SW 1271 (cell line): ENCODE data around the gene CFAP77.

Experiments used
- DNase-seq, 2 experiments: peaks; one replicate each; lab custom pipeline; 2025; lab: John Stamatoyannopoulos, UW

Gene CFAP77

DNA sequence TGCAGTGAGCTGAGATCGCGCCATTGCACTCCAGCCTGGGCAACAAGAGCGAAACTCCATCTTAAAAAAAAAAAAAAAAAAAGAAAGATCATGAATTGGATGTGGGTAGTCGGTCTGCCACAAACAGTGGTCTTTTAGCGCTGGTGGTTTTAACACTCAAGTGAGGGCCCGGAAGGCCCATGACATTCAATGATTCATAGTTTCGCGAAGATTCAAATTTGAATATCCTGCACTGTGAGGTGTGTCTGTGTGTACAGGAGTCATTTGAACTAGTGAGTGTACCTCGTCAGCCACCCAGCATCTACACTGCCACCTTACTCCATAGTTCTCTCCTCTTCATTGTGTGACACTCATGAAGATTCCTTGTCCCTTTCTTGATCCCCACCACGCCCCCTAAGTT lies 41.3 kb downstream of the CFAP77 start:
- no peak for DNase-seq

DNA sequence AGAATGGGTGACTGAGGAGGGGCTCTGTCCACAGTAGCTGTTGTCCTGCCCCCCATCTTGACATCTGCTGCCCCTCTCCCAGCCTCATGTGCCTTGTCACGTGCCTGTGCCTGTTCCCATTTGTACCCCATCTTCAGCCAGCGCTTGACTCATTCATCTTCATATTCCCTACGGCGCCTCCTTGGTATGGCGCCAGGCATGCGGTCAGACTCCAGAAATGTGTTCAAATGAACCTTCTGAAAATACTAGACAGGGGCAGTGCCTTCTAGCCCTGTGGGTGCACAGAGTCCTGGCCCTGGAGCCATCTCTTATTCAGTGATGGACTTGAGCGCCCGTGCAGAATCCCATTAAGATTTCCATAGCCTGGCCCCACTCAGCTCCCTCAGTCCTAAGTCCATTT lies 46.2 kb downstream of the CFAP77 start:
- DNase-seq: no peak

DNA sequence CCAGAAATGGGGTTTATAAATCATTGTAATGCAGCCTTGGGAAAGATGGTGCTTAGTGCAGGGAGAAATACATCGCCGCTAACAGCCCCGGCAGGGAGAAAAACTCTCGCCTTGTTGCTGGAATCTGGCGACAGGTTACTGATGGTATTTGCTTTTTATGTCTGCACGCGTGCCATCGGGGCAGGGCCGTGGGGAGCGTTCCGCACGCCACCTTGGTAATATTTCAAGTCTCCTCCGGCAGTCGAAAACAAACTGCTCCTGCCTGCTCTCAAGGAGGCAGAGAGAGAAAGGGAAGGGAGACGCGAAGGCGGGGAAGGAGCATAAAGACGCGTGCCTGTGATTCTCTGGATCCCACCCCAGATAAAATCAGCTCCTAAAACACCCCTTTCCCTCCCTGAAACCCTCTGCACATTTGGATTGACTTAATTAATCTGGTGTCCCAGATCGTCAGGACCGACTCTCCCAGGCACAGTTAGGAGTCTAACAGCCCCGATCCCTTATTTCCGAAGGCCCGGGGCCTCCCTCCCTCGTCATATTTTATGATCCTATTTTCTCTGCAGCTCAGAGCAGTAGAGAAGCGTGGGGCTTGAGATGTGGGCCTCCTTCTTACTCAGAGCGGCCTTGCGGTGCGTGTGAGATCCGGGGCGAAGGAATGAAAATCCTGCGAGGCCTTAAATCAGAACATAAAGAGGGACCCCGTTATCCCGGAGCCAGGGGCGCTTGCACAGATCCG lies 47.7 kb downstream of the CFAP77 start:
- no peak for DNase-seq

DNA sequence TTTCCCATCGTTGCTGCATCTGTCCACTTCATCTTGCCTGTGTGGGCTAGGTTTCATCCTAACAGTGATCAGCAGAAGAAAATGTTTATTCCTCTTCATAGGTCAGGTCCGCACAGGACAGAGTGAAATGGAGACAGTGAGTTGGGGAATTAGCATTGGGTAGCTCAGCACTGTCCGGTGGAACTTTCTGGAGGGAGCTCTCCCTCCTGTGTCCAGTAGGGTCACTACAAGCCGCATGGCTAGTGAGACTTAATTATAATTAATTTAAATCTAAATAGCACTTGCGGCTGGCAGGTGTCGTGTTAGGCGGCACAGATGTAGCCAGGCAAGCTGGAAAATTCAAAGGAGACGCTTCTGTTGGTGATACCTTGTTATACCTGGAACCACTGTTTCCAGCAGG lies 48.4 kb downstream of the CFAP77 start:
- no peak for DNase-seq

DNA sequence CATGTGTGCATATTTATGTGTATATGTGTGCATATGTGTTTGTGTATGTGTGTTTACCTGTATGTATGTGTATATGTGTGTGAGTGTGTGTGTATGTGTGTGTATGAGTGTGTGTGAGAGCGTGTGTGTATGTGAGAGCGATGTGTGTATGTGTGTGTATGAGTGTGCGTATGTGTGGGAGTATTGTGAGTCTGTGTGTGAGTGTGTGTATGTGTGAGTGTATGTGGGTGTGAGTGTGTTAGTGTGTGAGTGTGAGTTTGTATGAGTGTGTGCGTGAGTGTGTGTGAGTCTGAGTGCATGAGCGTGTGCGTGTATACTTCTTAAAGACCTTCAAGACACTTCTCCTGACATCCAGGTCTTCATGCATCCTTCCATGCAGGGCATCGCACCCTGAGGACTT lies 49.6 kb downstream of the CFAP77 start:
- DNase-seq: no peak

DNA sequence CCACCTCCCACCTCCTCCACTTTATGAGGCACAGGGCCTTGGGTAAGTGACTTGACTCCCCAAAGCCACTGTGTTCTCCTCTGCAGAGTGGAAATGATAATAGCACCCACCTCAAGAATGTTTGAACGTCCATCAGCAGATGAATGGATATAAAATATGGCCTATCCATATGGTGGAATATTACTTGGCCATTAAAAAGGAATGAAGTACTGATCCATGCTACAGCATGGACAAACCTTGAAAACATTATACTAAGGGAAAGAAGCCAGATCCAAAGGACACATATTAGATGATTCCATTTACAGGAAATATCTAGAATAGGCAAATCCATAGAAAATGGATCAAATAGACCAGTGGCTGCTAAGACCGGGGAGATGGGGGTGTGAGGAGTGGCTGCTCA lies 50.2 kb downstream of the CFAP77 start:
- DNase-seq: no peak

DNA sequence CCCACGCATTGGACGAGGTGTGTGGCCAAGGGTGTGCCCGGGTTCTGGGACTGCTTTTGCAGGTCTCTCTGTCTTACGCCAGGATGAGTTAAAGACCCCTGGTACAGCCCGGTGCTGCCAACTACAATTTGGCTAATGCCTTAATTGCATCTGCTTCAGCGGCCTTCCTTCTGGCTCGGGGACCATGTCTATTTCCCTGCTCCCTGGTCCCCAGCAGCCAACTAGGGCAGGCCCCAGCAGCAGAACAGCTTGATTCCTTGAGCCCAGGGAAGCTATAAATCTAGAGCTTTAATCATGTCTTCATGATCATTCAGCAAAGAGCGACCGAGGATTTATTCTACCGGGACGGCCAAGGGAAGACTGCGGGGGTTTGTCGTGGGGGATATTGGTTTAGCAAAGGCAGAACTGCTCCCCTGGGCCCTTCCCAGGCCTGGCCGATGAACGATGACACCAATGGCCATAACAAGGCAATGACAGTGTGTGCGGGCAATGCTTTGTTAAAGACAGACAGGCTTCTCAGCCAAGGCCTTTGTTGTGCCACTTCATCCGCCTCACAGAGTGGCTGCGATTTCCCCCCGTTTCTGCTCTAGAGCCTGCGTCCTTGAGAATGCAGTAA lies 51.4 kb downstream of the CFAP77 start:
- no peak for DNase-seq

DNA sequence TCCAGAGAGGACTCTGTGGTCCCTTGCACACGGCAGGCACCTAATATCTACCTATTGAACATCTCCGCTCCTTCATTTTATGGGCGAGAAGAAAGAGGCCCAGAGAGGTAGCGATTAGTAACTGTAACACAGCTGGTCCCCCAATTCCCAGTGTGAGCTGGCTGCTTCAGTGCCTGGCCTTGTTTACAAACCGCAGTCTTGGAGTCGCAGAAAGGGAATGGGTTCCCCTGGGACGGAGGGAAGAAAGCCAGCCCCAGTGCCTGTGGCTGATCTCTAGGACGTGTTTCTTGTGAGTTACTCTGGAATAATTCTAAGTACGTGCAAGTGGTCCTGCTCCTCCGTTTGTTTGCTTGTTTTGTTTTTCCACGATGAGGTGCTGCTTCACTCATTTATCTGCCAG lies 52.0 kb downstream of the CFAP77 start:
- DNase-seq: no peak

DNA sequence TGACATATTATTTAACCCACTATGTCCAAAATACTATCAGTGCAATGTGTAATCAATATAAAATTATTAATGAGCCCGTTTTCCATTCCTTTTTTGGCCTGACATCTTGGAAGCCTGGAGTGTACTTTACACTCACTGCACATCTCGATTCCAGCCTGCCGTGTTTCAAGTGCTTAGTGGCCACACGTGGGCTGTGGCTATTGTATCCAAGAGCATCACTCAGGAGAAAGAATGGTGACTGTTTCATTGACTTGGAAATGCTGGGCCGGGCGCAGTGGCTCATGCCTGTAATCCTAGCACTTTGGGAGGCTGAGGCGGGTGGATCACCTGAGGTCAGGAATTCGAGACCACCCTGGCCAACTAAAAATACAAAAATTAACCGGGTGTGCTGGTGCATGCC lies 54.5 kb downstream of the CFAP77 start:
- no peak for DNase-seq

DNA sequence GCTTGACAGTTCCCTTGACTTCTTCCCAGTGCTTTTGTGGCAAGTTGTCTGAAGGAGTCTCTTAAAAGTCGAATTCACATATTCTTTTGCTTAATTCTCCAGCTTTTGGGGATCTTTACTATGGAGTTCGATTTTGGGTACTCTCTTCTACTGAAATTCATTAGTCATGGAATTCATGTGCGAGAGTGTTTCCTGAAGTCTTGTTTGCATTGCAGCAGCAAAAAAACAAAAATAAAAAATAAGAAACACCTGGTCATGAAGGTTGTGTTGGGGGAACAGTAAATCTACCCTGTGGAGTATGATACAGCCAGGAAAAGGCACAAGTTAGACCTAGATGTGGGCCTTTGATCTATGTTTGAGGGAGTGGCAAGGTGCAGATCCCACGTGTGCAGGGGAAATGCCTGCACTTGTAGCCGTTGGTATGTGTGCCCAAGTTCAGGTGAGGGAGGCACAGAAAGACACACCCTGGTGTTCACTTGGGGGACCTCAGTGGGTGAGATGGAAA lies 55.2 kb downstream of the CFAP77 start:
- no peak for DNase-seq

DNA sequence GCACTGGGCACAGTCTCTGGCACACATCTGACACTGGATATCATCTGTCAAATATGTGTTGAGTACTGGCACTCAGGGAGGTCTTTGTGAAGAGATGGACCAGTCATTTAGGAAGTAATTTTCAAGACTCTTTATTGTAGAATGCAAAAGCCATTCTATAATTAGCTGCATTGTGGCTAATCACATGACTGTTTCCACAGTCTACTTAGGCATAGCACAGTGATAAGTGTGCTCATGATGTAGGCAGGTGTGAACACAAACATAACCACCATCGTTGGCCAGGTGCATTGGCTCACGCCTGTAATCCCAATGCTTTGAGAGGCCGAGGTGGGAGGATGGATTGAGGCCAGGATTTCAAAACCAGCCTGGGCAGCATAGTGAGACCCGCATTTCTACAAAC lies 62.2 kb downstream of the CFAP77 start:
- DNase-seq: no peak

DNA sequence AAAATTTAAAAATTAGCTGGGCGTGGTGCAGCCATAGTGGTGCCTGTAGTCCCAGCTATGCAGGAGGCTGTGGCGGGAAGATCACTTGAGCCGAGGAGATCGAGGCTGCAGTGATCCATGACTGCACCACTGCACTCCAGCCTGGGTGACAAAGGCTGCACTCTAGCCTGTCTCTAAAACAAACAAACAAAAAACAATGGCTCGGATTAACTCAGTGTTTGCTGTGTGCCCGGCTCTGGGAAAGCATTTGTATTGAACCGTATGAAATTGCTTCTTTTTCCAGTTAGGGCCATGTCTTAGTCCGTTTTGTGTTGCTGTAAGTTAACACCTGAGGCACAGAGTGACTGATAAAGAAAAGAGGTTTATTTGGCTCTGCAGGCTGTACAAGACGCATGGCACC lies 62.6 kb downstream of the CFAP77 start:
- no peak for DNase-seq

DNA sequence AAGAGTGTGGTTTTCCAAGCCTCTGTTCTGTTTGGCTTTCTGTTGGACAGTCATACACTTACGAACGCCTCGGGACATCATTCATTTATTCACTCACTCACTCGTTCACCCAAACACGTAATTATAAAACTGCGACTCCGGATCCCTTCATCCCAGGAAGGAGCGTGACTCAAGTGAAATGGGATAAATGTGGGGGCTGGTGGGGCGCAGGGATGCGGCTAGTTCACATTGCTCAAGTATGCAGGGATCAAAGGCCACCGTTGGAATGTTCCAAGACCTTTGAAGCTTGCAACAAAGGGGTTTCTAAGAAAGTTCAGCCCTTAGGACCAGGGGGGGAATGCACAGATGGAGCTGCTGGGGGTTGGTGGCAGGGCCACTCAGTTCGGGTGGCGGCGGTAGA lies 64.2 kb downstream of the CFAP77 start:
- no peak for DNase-seq

DNA sequence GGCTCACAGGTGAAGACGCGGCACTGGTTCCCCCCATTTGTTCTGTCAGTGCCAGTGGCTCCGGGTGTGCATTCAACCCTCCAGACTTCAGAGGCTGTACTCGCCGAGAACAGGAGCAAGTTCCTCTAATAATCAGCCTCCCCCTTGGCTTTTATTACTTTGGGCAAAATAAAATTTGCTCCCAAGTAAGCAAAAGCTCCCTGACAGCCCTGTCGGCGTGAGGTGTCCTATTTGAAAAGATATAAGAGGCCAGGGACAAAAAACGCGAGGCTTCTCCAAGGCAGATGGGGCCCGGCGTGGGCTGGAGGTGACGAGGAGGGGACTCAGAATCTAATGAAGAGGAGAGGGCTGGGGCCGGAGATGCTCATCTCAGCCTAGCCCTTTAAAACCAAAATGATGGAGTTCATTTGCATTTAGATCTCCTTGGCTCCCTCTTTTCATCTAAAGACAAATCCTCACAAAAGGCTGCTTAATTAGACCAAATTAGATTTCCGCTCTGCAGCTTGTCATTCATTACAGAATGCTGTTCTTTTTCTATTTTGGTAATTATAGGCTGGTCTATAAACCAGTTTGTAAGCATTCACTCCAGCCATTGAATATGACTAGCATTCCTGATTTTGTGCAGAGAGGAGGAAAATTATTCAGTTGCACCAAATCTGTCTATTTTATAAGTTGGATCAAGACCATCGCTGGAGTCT lies 68.5 kb downstream of the CFAP77 start:
- no peak for DNase-seq

DNA sequence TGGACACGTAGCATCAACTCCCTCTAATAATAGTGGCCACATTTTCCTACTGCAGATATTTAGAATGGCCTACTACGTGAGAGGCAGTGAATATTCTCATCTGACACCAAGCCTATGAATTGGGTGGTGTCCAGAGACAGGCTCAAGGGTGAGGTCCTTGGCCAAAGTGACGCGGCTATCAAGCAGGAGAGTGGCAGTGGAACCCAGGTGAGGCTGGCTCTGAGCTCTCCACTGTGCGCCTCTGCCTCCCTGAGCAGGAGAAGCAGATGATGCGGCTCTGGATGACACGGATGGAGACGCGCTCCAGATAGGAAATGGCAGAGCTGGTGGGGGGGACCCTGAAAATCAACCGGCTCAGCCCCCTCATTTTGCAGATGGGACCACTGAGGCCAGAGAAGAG lies 69.7 kb downstream of the CFAP77 start:
- DNase-seq: no peak

DNA sequence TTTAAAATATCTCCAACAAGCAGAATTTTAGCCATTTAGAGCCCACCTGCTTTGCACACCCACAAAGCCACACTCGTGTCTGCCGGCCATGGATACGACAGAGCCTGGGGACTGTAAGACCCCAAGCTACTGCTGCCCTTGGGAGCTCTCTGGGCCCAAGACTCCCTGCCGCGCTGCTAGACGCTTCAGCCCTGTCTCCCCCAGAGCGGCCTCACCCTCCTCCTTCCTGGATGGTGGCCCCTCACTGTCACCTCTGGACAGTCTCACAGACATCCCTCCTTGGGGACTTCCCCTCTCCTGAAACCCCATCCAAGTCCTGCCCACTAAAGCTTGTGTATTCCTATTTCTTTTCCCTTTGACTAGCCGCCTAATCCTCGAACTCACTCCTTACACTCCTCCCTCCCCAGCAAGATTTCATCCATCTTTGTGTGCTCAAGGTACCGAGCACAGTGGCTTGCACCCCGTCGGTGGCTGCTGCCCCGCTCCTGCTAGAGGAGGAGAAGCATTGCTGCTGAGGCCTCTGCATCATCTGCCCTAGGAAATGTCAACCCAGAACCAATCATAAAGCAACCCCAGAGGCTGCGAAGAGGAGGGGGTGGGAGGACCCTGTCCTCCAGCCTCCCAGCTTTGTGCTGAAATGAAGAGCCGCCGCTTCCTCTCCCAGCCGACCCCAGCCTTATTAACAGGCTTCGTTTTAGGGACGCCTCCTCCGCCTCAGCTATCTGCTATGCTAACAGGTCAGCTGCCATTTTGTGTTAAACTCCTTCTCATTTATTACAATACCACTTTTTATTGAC lies 71.2 kb downstream of the CFAP77 start:
- no peak for DNase-seq

DNA sequence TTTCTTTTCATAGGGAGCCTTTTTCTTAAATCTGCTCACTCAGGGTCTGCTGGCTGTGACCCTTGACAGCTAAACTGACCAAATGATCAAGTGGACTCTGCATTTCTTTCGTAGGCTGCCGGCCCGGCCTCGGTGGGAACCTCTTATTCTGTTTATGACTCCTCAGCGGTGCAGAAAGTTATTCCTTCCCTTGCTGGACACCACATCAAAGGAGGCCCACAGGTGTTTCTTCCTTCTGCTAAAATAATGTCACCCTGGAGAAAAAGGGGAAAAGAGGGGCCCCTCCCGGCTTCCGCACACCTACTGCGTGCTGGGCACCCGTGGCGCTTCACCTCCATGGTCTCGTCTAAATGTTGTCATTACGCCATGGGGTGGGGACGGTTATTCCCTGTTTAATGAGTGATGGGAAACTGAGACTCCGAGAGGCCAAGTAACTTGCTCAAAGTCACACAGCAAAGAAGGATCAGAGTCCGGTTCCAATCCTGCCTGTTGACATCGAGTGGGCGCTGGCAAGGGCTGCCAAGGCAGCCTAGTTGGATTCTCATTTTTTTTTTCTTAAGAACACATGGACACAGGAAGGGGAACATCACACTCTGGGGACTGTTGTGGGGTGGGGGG lies 72.3 kb downstream of the CFAP77 start:
- DNase-seq: no peak

DNA sequence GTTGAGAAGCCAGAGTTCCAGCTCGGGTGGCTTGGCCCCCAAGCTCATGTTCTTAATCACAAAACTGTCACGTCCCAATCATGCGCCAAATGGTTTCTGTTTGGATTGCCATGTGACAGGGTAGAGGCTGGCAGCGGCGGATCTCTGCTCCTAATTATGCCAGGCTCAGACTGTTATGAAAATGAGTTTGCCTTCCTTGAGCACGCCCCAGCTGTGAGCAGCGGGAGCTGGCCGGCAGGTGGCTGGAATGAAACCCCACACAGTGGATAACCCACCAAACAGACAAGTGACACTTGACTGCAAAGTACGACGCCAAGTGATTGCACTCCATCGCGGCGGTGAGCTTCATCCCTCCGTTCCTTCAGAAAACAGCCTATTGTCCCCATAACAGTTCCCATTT lies 75.4 kb downstream of the CFAP77 start:
- DNase-seq: no peak

DNA sequence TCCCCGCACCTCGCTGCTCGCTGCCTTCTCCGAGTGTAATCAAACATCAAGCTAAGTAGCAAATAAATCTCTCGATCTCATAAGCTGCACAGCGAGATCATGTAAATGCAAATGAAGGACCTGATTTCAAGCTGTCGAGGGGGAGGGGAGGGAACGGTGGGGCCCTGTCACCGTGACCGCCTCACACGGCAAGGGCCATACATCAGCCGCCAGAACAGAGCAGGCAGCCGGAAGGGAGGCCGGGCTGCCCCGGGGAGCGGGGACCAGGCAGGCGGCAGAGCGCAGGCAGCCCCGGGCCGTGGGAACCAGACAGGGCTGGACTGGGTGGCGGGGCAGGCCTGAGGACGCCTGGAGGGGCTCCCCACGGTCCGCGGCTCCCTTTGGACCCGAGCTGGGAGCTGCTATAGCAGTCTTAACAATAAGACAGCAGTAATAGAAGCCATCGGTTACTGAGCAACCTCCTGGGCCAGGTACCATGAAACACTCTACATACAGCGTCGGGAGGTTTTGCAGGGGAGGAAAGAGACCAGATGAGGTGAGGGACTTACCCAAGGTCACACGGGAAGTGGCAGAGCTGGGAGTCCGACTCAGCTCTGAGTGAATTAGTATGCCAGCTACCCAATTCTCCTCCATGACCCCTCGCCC lies 76.8 kb downstream of the CFAP77 start:
- no peak for DNase-seq

DNA sequence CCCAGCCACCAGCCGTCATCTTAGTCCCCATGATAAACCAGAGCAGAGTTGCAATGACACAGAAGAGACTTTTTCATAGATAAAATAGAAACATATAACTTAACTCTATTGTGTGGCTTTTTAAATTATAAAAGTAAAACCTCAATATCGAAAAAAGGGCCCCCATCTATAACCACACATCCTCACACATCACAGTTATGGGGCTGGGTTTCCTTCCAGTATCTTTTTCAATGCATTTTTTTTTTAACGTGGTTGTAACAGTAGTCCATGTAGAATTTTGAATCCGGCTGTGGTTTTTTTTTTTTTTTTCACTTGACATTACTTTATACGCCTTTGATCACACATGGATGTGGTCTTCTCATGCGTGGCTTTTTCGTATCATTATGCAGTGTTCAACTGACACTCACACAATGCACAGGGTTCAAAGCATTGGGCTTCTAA lies 77.4 kb downstream of the CFAP77 start:
- DNase-seq: no peak

DNA sequence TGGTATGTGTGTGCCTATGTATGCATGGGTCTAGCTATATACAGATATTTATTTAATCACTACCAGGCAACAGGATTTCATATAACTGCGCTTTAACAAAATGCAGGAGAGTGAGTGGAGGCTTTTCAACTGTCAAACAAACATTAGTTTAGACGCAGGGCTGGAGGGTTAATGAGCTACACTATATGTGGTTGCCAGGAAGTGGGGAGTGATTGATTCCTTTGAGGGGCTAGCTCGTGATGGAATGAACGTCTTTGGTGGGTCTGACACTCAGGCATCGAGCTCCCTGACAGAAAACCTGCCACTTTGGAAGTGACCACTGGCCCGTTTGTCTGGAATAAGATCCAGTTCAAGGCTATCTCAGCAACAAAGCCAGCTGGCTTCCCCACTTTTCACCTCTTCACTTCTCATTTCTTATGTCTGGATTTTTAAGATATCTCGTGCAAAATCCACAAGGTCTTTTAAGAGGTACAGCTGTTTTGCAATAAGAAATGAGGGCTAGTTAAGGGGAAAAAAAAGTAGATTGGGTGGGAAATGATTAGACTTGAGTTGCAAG lies 78.0 kb downstream of the CFAP77 start:
- DNase-seq: no peak
